ENCODE measurements around the gene PTGDS. TPM values are rescaled to one million over a fixed set of nuclear protein-coding genes. Genes with fewer than 3 reads are reported as not detected.

PTGDS gene
- total and polyA plus RNA-seq, 2 donors from 2014 or later = 236 to 709 TPM

DNA sequence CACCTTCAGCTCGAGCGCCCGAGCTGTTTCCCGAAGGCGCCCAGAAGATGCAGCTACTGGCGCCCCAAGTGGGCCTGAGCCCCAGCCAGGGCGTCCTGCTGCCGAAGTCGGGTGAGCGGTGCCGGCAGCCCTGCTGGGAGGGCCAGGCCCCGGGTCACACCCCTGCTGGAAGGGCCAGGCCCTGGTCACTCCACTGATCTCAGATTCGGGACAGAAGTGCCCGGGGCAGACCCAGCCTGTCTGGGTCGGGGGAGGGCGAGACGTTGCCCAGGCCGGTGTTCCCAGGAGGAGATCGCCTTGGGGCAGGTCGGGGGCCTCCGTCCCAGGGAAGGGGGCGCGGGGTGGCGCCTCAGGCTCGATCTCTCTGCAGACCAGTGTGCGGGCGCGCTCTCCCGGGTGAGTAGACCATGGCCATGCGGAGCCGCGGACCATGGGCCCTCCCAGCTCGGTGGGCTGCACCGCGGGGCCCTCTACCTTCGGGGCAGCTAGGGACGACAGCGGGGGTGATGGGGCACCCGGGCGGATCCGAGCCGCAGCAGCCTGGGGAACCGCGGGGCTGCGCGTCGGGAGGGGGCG, 7.8 kb downstream of the PTGDS start:
- no peaks in the 10 kb centered on the region for H3K9me3 ChIP-seq (ENCODE audit: control insufficient read depth in 2 of 3, insufficient read depth in 1 of 3, low read length in 3 of 3)
- TF ChIP-seq, protein P1, sequence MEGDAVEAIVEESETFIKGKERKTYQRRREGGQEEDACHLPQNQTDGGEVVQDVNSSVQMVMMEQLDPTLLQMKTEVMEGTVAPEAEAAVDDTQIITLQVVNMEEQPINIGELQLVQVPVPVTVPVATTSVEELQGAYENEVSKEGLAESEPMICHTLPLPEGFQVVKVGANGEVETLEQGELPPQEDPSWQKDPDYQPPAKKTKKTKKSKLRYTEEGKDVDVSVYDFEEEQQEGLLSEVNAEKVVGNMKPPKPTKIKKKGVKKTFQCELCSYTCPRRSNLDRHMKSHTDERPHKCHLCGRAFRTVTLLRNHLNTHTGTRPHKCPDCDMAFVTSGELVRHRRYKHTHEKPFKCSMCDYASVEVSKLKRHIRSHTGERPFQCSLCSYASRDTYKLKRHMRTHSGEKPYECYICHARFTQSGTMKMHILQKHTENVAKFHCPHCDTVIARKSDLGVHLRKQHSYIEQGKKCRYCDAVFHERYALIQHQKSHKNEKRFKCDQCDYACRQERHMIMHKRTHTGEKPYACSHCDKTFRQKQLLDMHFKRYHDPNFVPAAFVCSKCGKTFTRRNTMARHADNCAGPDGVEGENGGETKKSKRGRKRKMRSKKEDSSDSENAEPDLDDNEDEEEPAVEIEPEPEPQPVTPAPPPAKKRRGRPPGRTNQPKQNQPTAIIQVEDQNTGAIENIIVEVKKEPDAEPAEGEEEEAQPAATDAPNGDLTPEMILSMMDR (IDR thresholded peaks at IDR 0.05; ENCODE audit: borderline replicate concordance, extremely low read depth, insufficient read depth) = no peak
- H3K4me1 ChIP-seq (ENCODE audit: control insufficient read depth in 2 of 3, insufficient read depth in 2 of 3, low read depth in 1 of 3, low read length in 3 of 3) = no peaks in the 10 kb centered on the region
- peaks cover 0 to 3% (median 0%) of the 10 kb centered on the region in 3 donors for H3K36me3 ChIP-seq (ENCODE audit: control insufficient read depth in 2 of 3, insufficient read depth in 3 of 3, low read length in 3 of 3)
- no peak for FAIRE-seq
- H3K27ac ChIP-seq (ENCODE audit: low read depth in 2 of 2, low read length in 2 of 2) = no peak overlapping the region
- intact Hi-C loops (cut with DNase I) = no loop called here
- peak in 1 of 5 donors; percentile 33 for DNase-seq
- H3K4me3 ChIP-seq (ENCODE audit: low read length in 3 of 3) = no peak overlapping the region
- no peak overlapping the region for H3K9ac ChIP-seq (ENCODE audit: low read length in 3 of 3)
- H3K27me3 ChIP-seq (ENCODE audit: control insufficient read depth, insufficient read depth, low read length) = peaks cover 7% of the 10 kb centered on the region

DNA sequence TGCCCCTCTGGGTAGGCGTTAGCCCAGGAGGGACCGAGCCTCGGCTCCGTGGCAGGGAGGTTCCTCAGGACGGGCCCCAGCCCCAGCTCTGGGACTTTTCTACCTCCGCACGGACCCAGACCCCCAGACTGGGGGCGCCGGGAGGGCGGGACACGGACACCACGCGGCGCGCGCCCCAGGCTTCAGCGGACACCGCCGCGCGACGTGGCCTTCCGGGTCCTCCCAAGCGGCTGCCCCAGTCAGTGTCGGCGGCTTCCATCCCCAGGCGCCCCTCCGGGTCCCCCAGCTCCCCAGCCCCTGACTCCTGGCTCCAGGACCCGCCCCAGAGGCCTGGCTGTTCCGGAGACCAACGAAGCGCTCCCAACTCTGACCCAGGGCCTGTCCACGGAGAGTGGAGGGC, 8.5 kb downstream of the PTGDS start:
- peaks cover 0 to 3% (median 0%) of the 10 kb centered on the region in 3 donors for H3K36me3 ChIP-seq (ENCODE audit: control insufficient read depth in 2 of 3, insufficient read depth in 3 of 3, low read length in 3 of 3)
- intact Hi-C loops (cut with DNase I) = no loop called here
- H3K27me3 ChIP-seq (ENCODE audit: control insufficient read depth, insufficient read depth, low read length) = peaks cover 7% of the 10 kb centered on the region
- DNase-seq = no peak
- no peaks in the 10 kb centered on the region for H3K4me1 ChIP-seq (ENCODE audit: control insufficient read depth in 2 of 3, insufficient read depth in 2 of 3, low read depth in 1 of 3, low read length in 3 of 3)
- H3K4me3 ChIP-seq (ENCODE audit: low read length in 3 of 3) = no peak overlapping the region
- TF ChIP-seq, protein P1 (IDR thresholded peaks at IDR 0.05; ENCODE audit: borderline replicate concordance, extremely low read depth, insufficient read depth) = no peak
- H3K9me3 ChIP-seq (ENCODE audit: control insufficient read depth in 2 of 3, insufficient read depth in 1 of 3, low read length in 3 of 3) = no peaks in the 10 kb centered on the region
- H3K9ac ChIP-seq (ENCODE audit: low read length in 3 of 3) = no peak overlapping the region
- FAIRE-seq = no peak
- H3K27ac ChIP-seq (ENCODE audit: low read depth in 2 of 2, low read length in 2 of 2) = no peak overlapping the region

DNA sequence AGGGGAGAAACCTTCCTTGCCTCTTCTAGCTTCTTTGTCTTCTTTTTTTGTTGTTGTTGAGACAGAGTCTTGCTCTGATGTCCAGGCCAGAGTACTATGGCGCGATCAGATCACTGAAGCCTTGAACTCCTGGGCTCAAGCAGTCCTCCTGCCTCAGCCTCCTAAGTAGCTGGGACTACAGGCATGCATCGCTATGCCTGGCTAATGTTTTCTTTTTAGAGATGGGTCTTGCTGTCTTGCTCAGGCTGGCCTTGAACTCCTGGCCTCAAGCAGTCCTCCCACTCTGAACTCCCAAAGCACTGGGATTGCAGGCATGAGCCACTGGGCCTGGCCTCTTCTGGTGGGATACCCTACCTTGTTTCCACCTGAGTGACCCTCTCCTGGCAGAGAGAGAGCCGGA, 11.6 kb downstream of the PTGDS start:
- H3K9me3 ChIP-seq (ENCODE audit: control insufficient read depth in 2 of 3, insufficient read depth in 1 of 3, low read length in 3 of 3) = no peaks in the 10 kb centered on the region
- H3K36me3 ChIP-seq (ENCODE audit: control insufficient read depth in 2 of 3, insufficient read depth in 3 of 3, low read length in 3 of 3) = peaks cover 0 to 5% (median 1%) of the 10 kb centered on the region in 3 donors
- H3K4me3 ChIP-seq (ENCODE audit: low read length in 3 of 3) = no peak overlapping the region
- FAIRE-seq (no peak), DNase-seq (no peak)
- intact Hi-C loops (cut with DNase I) = no loop called here
- TF ChIP-seq, protein P1 (IDR thresholded peaks at IDR 0.05; ENCODE audit: borderline replicate concordance, extremely low read depth, insufficient read depth) = no peak
- H3K27ac ChIP-seq (ENCODE audit: low read depth in 2 of 2, low read length in 2 of 2) = no peak overlapping the region
- H3K27me3 ChIP-seq (ENCODE audit: control insufficient read depth, insufficient read depth, low read length) = peaks cover 4% of the 10 kb centered on the region
- H3K9ac ChIP-seq (ENCODE audit: low read length in 3 of 3) = no peak overlapping the region
- H3K4me1 ChIP-seq (ENCODE audit: control insufficient read depth in 2 of 3, insufficient read depth in 2 of 3, low read depth in 1 of 3, low read length in 3 of 3) = peaks cover 0 to 7% (median 7%) of the 10 kb centered on the region in 3 donors

Measured in kidney (tissue), 14 donors.